ENCODE results near the gene C19orf44.
"Not testable (repeated sequence)": the region's sequence is repeated elsewhere in the genome, so short reads cannot be mapped to it uniquely, and the experiment has no call there.

The C19orf44 gene

GRCh38 chr19:16495982-16496612 lies at the start of gene C19orf44, which contains the start of gene CALR3:
TSS of gene C19orf44 (plus strand) at chr19:16496394. CDS start at chr19:16500793, 4,399 bp downstream.
TSS of gene CALR3 (minus strand) at chr19:16496167. CDS start at chr19:16496129, 38 bp downstream.
- DNase-seq (ENCODE audit: low read depth in 2 of 2): peak; percentile 99
- peak within 1 kb of the TSS; percentile 82 to 91 for H3K4me3 ChIP-seq (replicated peaks in 1 of 2; ENCODE audit: low read depth in 2 of 2, low read length in 2 of 2)
- TF ChIP-seq, protein P1, sequence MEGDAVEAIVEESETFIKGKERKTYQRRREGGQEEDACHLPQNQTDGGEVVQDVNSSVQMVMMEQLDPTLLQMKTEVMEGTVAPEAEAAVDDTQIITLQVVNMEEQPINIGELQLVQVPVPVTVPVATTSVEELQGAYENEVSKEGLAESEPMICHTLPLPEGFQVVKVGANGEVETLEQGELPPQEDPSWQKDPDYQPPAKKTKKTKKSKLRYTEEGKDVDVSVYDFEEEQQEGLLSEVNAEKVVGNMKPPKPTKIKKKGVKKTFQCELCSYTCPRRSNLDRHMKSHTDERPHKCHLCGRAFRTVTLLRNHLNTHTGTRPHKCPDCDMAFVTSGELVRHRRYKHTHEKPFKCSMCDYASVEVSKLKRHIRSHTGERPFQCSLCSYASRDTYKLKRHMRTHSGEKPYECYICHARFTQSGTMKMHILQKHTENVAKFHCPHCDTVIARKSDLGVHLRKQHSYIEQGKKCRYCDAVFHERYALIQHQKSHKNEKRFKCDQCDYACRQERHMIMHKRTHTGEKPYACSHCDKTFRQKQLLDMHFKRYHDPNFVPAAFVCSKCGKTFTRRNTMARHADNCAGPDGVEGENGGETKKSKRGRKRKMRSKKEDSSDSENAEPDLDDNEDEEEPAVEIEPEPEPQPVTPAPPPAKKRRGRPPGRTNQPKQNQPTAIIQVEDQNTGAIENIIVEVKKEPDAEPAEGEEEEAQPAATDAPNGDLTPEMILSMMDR (IDR thresholded peaks at IDR 0.05; ENCODE audit: low read depth, low read length): no peak

DNA sequence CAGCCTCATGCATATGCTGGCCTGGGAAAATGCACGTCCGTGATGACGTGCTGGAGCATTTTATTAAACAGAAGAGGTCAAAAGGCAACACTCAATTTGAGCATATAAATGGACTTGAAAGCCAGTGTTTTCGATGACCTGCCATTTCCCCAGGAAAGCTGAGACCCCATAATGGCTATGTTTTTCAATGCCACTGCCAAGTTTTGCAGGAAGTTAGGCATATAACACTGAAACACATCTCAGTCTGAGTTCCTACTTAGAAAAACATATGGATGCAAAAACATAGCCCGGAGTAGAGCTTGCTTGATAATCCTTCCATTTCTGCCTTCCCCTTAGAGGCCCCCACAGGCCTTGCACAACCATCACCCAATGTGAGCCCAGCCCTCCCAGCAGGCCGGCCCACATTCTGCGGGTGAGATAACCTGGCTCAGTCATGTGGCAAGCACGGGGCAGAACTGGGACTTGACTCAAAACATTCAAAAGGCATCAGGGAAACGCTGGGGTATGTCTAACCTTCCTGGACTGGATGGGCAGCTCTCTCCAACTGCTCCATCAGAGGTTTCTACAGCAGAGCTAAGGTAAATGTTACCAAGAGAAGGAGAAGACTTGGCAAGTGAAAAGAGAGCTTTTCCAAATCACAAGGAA lies 49.3 kb upstream of the C19orf44 start:
- peak; percentile 86 to 96 for DNase-seq (ENCODE audit: low read depth in 2 of 2)
- no peak overlapping the region for H3K4me3 ChIP-seq (replicated peaks in 1 of 2; ENCODE audit: low read depth in 2 of 2, low read length in 2 of 2)
- TF ChIP-seq, protein P1 (IDR thresholded peaks at IDR 0.05; ENCODE audit: low read depth, low read length): no peak

- not testable (repeated sequence) for H3K4me3 ChIP-seq (replicated peaks in 1 of 2; ENCODE audit: low read depth in 2 of 2, low read length in 2 of 2); DNase-seq (ENCODE audit: low read depth in 2 of 2)
Observed at GRCh38 chr19:16448872-16449271, 47.3 kb upstream of the C19orf44 start.

GRCh38 chr19:16449330-16449961 lies 46.7 kb upstream of the C19orf44 start:
- DNase-seq (ENCODE audit: low read depth in 2 of 2): peak; percentile 24 to 57
- H3K4me3 ChIP-seq (replicated peaks in 1 of 2; ENCODE audit: low read depth in 2 of 2, low read length in 2 of 2): no peak overlapping the region
- TF ChIP-seq, protein P1 (IDR thresholded peaks at IDR 0.05; ENCODE audit: low read depth, low read length): no peak

- DNase-seq (ENCODE audit: low read depth in 2 of 2): no peak
- no peak overlapping the region for H3K4me3 ChIP-seq (replicated peaks in 1 of 2; ENCODE audit: low read depth in 2 of 2, low read length in 2 of 2)
- TF ChIP-seq, protein P1 (IDR thresholded peaks at IDR 0.05; ENCODE audit: low read depth, low read length): no peak
Observed at GRCh38 chr19:16452325-16452724, 43.9 kb upstream of the C19orf44 start.

DNA sequence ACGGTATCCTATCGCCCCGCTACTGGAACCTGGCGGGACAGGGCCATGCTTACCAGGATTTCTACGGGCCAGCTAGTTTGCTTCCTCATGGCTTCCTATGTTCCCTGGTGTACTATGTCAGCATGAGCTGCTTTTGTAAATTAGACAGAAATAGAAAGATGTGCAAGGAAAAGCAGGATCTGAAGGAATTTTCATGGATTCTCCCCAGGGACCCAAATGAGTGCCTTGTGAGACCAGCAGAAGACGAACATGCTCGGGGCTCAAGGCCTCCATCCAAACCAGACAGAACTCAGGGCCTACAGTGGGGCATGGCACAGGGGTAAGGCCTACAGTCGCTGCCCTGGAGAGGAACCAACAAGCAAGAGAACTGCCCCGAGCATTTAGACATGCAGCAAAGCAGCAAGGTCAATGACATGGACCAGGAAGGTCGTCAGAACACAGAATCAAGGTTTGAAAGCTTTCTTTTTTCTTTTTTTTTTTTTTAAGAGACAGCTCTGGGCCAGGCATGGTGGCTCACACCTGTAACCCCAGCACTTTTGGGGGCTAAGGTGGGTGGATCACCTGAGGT lies 41.8 kb upstream of the C19orf44 start:
- TF ChIP-seq, protein P1 (IDR thresholded peaks at IDR 0.05; ENCODE audit: low read depth, low read length): no peak
- H3K4me3 ChIP-seq (replicated peaks in 1 of 2; ENCODE audit: low read depth in 2 of 2, low read length in 2 of 2): no peak overlapping the region
- DNase-seq (ENCODE audit: low read depth in 2 of 2): no peak

DNA sequence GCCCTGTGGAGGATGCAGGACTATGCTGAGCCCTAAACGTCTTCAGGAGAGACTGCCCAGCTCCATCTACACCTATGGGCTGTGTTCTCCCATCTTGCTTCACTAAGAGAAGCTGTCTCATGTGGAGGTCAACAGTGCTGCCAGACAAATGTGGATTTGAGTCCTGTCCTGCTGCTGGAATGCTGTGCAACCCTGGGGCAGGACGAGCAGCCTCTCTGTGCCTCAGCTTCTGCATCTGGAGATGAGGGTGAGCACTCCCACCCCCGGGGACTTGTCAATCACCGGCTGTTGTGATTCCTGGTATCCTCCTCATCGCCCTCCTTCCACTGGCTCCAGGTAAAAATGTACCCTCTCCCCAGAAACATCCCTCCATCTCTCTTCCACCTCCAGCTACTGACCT lies 40.7 kb upstream of the C19orf44 start:
- no peak for DNase-seq (ENCODE audit: low read depth in 2 of 2)
- no peak overlapping the region for H3K4me3 ChIP-seq (replicated peaks in 1 of 2; ENCODE audit: low read depth in 2 of 2, low read length in 2 of 2)
- TF ChIP-seq, protein P1 (IDR thresholded peaks at IDR 0.05; ENCODE audit: low read depth, low read length): no peak

Measured in cardiac fibroblast (primary cell).